ENCODE data around the gene NUP88.
"Not testable (repeated sequence)": the region's sequence is repeated elsewhere in the genome, so short reads cannot be mapped to it uniquely, and the experiment has no call there.

Gene NUP88

DNA sequence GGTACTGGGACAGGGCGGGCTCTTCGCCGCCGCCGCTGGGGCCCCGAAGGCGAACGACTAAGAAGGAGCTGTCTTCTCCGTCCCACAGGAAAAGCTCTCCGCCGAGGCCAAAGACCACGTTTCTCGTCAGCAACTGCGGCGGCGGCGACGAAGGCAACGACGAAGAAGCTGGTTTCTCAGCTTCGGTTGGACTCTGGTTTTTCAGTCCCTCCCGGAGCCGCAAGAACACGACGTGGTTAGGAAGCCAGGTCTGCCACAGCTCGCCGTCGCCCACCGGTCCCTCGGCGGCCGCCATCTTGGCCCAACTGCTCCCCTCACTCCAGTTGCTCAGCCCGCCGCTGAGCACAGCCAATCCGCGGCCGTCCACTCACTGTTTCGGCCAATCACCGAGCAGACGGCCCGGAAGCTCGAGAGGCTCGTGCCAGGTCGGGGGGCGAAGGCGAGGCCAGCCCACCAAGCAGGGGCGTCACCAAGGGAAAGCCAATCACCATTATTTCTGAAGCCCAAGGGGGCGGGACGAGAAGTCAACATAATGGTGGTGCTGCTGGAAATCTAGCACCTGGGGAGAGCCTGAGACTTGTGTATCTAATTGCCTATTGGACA, at the start of gene NUP88:
TSS of gene NUP88 (minus strand) at position 307 of the 603 bp plus-strand sequence. CDS start at position 295, 12 bp downstream.
- DNase-seq = peak; percentile 97

DNA sequence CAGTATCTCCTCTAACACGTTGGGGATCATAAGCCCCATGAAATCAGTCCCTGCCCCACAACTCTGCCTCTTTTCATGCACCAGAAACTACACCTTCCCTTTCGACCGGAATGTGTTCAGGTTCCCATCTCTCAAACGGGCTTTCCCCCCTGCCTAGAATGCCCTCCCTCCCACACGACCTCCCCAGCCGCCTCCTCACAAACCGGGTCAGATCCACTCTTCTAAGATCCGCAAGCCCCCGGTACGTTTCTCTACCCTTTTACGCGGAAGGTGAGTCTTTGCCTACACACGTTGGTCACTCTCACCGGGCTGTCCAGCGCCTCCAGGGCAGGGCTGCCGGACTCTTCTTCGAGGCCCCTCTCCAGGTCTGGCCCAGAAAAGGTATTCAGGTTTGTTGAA, 48.6 kb upstream of the NUP88 start:
- no peak for DNase-seq

DNA sequence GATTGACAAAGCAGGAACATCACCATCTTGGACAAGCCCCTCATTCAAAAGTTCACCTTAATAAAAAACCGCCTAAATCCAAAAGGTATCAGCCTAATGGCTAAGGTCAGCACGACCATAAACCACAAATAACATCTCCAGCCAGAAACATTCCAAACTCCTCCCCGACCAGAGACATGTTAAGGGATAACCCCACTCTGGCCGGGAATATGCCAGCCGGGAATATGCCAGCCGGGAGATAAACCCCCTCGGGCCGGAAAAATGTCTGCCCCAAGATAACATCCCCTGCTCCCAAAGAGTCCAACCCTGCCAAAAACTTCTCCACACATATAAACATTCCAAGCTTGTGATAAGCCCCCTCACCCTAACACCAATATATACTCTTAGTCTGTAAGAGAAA, 48.0 kb upstream of the NUP88 start:
- no peak for DNase-seq

DNA sequence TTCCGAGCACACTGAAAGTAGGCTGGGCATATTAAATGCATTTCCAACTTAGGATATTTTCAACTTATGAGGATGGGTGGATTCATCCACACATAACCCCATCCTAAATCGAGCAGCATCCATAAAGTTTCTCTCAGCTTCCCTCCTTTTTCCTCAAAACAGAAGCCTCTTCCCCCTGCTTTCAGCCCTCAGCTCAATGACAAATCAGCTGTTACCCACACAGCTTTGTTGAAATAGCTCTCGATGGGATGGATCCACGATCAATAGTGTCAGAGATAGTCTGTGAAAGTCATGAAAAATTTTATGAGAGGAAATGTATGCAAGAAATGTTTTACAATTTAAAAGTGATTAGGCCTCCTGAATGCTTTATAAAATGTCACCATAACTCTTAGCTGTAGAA, 46.8 kb upstream of the NUP88 start:
- DNase-seq = no peak

DNA sequence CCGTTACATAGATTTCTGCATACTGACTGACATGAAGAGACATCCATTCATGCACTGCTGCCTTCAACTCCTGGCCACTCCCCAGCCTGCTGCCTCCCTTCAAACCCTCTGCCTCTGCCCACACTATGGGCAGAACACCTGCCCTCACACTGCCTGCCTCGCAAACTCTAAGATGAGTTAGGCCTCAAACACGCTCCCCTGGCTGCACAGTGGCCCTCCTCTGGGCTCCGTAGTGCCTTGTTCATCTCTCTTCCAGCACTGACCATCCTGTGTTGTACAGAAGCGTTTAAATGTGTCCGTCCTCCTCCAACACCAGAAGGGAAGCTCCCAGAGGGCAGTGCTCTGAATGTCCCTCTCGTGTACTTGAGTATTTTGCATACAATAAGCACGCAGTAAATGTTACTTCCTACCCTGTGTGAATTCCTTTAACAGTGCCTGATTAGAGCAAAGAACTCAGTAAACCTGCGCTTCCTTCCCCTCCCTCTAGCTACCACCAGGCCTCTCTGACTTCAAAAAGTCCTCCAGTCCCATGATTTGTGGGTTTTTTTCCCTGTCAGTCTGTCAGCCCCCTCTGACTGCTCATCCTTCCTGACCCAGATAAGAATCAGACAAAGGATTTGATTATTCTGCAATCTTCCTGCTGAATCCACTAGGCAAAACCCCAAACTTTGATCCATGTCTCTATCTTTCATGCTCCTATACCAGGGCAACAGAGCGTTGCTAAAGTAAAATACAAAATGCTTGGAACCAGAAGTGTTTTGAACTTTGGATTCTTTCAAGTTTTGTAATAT, 45.5 kb upstream of the NUP88 start:
- no peak for DNase-seq

GRCh38 chr17:5446786-5447185, 27.3 kb upstream of the NUP88 start:
- DNase-seq = no peak

GRCh38 chr17:5444209-5444608, 24.7 kb upstream of the NUP88 start:
- DNase-seq = no peak

DNA sequence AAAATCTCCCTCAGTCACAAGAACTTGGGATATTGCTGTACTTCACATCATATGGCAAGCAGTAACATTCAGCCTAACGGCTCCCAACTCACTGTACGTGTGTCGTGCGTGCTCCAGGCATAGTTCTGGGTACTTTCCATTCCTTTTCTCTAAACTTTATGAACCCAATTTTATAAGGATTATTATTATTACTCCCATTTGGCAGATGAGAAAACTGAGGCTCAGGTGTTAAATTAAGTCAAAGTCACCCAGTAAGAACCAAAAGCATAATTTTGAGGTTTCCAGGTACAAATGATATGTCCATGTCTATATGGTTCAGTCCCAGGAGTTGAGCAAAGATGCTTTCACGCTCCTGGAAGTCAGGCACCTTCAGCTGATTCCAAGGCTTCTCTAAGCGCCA, 24.3 kb upstream of the NUP88 start:
- no peak for DNase-seq

DNA sequence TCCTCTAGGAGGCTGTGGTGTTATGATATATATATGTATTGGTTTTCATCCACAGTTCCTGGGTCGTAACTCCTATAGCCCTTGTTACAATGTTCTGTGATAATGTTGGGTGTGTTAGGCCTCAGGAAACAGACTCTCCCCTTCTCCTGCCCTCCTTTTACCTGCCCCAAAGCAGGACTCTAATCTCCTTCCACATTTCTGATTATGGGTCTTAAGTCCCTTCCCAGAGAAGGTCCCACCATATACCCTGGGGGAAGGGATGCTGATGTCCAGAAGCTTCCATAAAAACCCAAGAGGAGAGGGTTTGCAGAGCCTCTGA, 19.9 kb upstream of the NUP88 start:
- no peak for DNase-seq

DNA sequence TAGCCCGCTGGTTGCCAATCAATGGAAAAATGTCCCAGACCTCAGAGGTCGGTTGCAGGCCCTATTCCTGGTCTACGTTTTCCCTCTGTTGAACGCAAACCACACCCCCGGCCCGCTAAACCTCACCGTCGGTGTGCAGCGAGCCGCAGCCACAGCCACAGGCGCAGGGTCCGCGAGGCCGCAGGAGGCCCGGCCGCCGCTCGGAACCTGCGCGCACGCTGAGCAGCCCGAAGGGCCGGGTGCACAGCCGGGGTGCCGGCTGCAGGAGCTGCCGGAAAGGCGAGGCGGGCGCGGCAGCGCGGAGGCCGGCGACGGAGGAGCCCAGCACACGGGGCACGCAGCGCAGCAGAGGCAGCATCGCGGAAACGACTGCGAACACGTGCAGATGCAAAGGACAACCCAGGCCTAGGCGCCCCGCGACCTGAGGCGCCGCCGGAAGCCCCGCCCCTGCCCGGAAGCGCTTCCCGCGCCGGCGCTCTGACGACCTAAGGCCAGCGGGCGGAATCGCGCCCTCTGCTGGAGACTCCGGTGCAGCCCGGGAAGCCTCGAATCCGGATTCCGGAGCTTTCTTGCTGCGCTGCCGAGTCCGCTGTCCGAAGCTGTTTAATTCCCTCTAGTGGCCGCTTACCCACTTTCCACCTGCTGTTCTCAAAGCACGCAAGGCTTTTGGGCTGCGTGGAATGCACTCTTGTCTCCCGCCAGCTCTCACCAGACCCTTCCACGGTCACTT, 19.4 kb upstream of the NUP88 start, which contains the start of gene C1QBP:
TSS of gene C1QBP (minus strand) at position 440 of the 730 bp plus-strand sequence. CDS start at position 358, 82 bp downstream.
- DNase-seq = peak; percentile 76

DNA sequence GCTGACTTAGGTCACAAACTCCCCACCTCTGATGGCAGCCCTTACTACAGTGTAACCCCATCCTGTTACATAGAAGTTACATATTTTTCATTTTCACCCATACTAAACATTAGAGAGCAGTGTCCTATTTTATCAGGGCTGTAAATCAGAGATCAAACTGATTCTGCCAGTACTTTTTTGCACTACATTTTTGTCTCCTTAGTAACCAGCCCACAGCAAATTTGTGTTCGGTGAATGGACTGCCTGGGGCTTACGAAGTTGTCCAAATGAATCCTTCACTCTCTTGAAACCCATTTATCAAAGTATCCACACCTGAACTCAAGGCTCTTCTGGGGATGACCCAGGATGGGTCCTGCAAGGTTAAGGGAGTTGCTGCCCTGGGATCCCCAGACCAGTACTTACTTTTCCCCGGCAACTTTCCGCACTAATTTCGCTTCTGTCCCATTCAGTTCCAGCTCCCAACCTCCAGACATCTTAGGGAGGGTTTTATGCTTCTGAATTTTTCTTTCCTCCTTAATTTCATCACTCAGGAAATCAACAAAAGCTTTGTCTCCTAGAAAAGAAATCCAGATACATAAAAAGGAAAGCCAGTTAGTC, 18.4 kb upstream of the NUP88 start:
- no peak for DNase-seq

- DNase-seq = not testable (repeated sequence)
Observed at GRCh38 chr17:5435781-5436315, 16.4 kb upstream of the NUP88 start.

DNA sequence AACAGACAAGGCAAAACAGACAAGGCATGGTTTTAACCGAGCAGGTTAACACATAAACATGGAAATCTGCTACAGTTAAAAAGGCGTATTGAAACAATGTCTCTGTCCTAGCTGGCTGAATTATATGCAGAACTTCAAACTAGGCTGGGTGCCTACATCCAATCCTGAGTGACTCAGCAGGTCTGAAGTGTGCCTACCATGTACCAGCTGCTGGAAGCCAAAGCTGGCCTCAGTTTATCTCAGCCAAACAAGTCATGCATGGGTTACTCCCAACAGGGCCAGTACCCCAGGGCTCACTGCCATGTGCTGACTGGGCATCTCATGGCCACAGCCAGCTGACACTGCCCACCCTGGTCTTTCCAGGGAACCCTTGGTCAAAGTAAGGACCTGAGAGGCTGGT, 15.5 kb upstream of the NUP88 start:
- DNase-seq = no peak

GRCh38 chr17:5431949-5432556, 12.6 kb upstream of the NUP88 start:
- DNase-seq = no peak

DNA sequence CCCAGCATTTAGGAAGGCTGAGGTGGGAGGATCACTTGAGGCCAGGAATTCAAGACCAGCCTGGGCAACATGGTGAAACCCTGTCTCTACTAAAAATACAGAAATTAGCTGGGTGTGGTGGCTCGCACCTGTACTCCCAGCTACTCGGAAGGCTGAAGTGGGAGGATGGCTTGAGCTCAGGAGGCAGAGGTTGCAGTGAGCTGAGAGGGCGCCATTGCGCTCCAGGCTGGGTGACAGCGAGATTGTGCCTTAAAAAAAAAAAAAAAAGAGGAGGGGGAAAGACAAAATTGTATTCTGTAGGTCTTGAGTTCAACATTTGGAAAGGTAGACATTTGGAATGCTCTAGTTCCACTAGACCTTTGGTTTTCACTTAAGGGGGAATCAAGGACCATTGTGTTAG, 11.8 kb upstream of the NUP88 start:
- not testable (repeated sequence) for DNase-seq

- DNase-seq = no peak
Observed at GRCh38 chr17:5430413-5430999, 11.0 kb upstream of the NUP88 start.

- no peak for DNase-seq
Observed at GRCh38 chr17:5429191-5429887, 9.9 kb upstream of the NUP88 start.

DNA sequence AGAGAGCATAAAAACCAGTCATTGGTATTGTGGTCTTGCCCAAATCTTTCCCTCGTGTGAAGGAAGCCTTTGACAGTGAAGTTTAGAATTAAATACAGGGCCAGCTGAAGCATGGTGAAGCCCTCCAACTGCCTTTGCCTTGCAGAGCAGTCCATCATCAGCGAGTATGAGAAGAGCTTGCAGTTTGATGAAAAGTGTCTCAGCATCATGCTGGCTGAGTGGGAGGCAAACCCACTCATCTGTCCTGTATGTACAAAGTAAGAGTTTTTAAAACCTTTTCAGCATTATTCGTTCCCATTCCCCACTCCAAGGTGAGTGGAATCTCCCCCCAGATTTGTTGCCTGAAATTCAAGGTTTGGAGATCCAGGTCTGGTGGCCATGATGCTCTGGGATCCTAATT, 6.4 kb upstream of the NUP88 start:
- DNase-seq = no peak

DNA sequence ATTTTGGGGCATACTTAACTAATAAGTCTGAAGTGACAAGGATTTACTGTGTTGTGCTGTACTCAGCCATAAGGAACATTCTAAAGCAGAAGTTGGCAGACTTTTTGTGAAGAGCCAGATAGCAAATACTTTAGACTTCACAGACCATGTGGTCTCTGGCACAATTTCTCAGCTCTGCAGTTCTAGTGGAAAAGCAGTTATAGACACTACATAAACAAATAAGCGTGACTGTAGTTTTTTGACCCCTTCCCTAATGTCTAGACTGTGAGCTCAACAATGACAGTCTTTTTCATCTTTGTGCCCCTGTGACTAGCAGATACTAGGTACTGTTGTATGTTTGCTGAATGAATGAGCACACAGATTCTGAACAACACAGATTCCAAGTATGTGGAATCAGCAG, 5.4 kb upstream of the NUP88 start:
- DNase-seq = no peak

- DNase-seq = no peak
Observed at GRCh38 chr17:5422505-5422904, 3.0 kb upstream of the NUP88 start.

DNA sequence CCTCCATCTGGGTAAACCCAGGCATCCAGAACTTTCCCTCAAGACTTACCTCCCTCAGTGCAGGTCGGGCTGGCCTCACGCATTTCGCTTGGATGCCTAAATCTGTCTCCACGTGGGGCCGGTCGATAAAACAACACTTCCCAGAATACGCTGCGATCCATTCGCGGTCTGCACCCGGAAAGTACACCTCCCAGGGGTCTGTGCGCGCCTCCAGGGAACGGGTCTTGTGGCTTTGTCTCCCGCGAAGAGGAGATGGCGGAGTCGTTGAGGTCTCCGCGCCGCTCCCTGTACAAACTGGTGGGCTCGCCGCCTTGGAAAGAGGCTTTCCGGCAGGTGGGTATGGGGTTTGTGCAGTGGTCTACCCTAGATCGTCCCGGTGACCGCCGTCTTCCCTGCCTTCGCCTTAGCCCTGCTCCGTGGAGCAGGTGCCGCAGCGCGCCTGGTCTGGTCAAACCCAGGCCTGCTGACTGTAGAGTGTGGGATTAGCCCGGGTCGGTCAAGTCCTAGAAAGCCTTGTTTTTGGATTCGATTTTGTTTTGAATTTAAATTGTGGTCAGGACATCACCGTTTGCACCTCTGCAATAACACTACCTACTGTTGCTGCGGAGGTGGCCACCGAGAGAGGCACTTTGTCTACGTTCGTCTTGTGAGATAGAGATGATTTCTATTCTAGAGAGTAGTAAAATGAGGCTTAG, 644 bp upstream of the NUP88 start, which contains the start of gene RPAIN:
TSS of gene RPAIN (plus strand) at position 224 of the 695 bp plus-strand sequence. CDS start at position 253, 29 bp downstream.
- peak; percentile 92 for DNase-seq

Measured in DMS79 treated with DMSO at 0.1 percent for 48 hours (cell line).